K562 (cell line): ENCODE results near the gene SPNS1. TPM values are rescaled to one million over a fixed set of nuclear protein-coding genes. Genes with fewer than 3 reads are reported as not detected.

ENCODE experiments used
- ADNP ChIP-seq: fragments of 200-800 bp; sonication (Bioruptor generic); IDR thresholded peaks from 2 replicates; pipeline ENCODE4 v1.6.1; 2016; ENCODE audit warnings: missing genetic modification characterization, missing compliant biosample characterization
- ETS2 ChIP-seq: IDR thresholded peaks from 2 replicates; pipeline ENCODE4 v1.6.1; 2016; ENCODE audit warnings: borderline replicate concordance, missing genetic modification characterization, mild to moderate bottlenecking, moderate library complexity, missing compliant biosample characterization; ENCODE audit not compliant: poor library complexity, severe bottlenecking
- FOXA3 ChIP-seq, 2 experiments: fragments of 450-650 bp in 1 of 2; sonication (generic) in 1 of 2; formaldehyde crosslinking; IDR thresholded peaks in 1 of 2; conservative IDR thresholded peaks in 1 of 2; 2 replicates each; pipeline versions ENCODE4 v1.4.0 to v1.8.0; 2020 to 2022; ENCODE audit warnings: mild to moderate bottlenecking in 2 of 2, missing genetic modification reagents in 1 of 2
- HMGN3 ChIP-seq: IDR thresholded peaks from 2 replicates; pipeline ENCODE4 v1.6.1; 2011; ENCODE audit warnings: borderline replicate concordance, low read depth, mild to moderate bottlenecking, mixed read lengths, low read length; ENCODE audit not compliant: insufficient read length; ENCODE audit errors: extremely low read depth
- HNRNPH1 ChIP-seq: fragments of 200-400 bp; formaldehyde crosslinking; optimal IDR thresholded peaks from 2 replicates; pipeline ENCODE3; 2017; ENCODE audit warnings: low read depth, mild to moderate bottlenecking, low read length, moderate library complexity
- ILF3 ChIP-seq: fragments of 450-650 bp; IDR thresholded peaks from 2 replicates; pipeline ENCODE4 v1.6.1; 2018; ENCODE audit warnings: antibody characterized with exemption, mild to moderate bottlenecking, moderate library complexity, borderline replicate concordance
- L3MBTL2 ChIP-seq: fragments of 450-650 bp; IDR thresholded peaks from 2 replicates; pipeline ENCODE4 v1.6.1; 2016; ENCODE audit warnings: mild to moderate bottlenecking, moderate library complexity
- NEUROD1 ChIP-seq: fragments of 150-350 bp; IDR thresholded peaks from 2 replicates; pipeline ENCODE4 v1.6.1; 2014; ENCODE audit warnings: borderline replicate concordance, low read length, low read depth; ENCODE audit not compliant: partially characterized antibody
- NFRKB ChIP-seq: fragments of 450-650 bp; IDR thresholded peaks from 2 replicates; pipeline ENCODE4 v1.6.1; 2016; ENCODE audit warnings: low read depth
- NRF1 ChIP-seq, 2 experiments: fragments of 450-650 bp; IDR thresholded peaks in 1 of 2; conservative IDR thresholded peaks in 1 of 2; 2 replicates each; pipeline ENCODE4 v1.6.1; 2014; ENCODE audit warnings: mild to moderate bottlenecking in 2 of 2
- PTRF ChIP-seq: fragments of 450-650 bp; IDR thresholded peaks from 2 replicates; pipeline ENCODE4 v1.6.1; 2016; ENCODE audit warnings: mild to moderate bottlenecking, missing genetic modification characterization, missing compliant biosample characterization
- RBFOX2 ChIP-seq: fragments of 200-400 bp; formaldehyde crosslinking; IDR thresholded peaks from 2 replicates; pipeline ENCODE4 v1.6.1; 2017; ENCODE audit warnings: low read depth, mild to moderate bottlenecking, low read length, moderate library complexity
- SAP30 ChIP-seq: fragments of 200-600 bp; sonication (generic); IDR thresholded peaks from 2 replicates; pipeline ENCODE4 v1.6.1; 2012; ENCODE audit warnings: borderline replicate concordance, low read depth, mild to moderate bottlenecking, moderate library complexity, low read length, control low read depth, inconsistent platforms; ENCODE audit not compliant: insufficient read depth, poor library complexity, severe bottlenecking
- SMAD2 ChIP-seq: fragments of 150-350 bp; IDR thresholded peaks from 2 replicates; pipeline ENCODE4 v1.6.1; 2014; ENCODE audit warnings: low read depth, mild to moderate bottlenecking, low read length
- SNAPC5 ChIP-seq: fragments of 250-450 bp; sonication (Bioruptor Pico); IDR thresholded peaks from 2 replicates; pipeline ENCODE4 v1.8.0; 2021; ENCODE audit warnings: moderate library complexity, mild to moderate bottlenecking, inconsistent platforms
- SOX6 ChIP-seq: fragments of 450-650 bp; IDR thresholded peaks from 2 replicates; pipeline ENCODE4 v1.6.1; 2014; ENCODE audit warnings: mild to moderate bottlenecking
- SRSF1 ChIP-seq: fragments of 200-400 bp; formaldehyde crosslinking; IDR thresholded peaks from 2 replicates; pipeline ENCODE4 v1.6.1; 2017; ENCODE audit warnings: mild to moderate bottlenecking, low read depth, low read length, moderate library complexity
- ZBTB34 ChIP-seq: fragments of 250-450 bp; sonication (Bioruptor Pico); IDR thresholded peaks from 2 replicates; pipeline ENCODE4 v1.8.0; 2021; ENCODE audit warnings: mild to moderate bottlenecking, moderate library complexity
- ZFX ChIP-seq: sonication (generic); formaldehyde crosslinking; IDR thresholded peaks from 2 replicates; pipeline ENCODE4 v1.8.0; 2022; ENCODE audit warnings: mild to moderate bottlenecking, missing genetic modification reagents, moderate library complexity
- ZNF146 ChIP-seq: IDR thresholded peaks from one replicate; pipeline ENCODE4 v1.6.1; 2018; ENCODE audit warnings: missing compliant biosample characterization; ENCODE audit not compliant: unreplicated experiment
- ZNF184 ChIP-seq: sonication (generic); formaldehyde crosslinking; IDR thresholded peaks from 2 replicates; pipeline ENCODE4 v1.5.0; 2020; ENCODE audit warnings: missing genetic modification reagents
- ZNF347 ChIP-seq: fragments of 450-650 bp; formaldehyde crosslinking; IDR thresholded peaks from 2 replicates; pipeline ENCODE4 v1.4.0; 2020; ENCODE audit warnings: low read depth, mild to moderate bottlenecking, moderate library complexity
- ZNF398 ChIP-seq: fragments of 250-450 bp; sonication (Bioruptor Pico); IDR thresholded peaks from 2 replicates; pipeline ENCODE4 v1.8.0; 2021; ENCODE audit warnings: moderate library complexity, mild to moderate bottlenecking, inconsistent platforms
- ZNF561 ChIP-seq: fragments of 450-650 bp; formaldehyde crosslinking; conservative IDR thresholded peaks from 2 replicates; pipeline ENCODE4 v1.4.0; 2020; ENCODE audit warnings: mild to moderate bottlenecking, moderate library complexity
- polyA plus RNA-seq, 8 experiments: library from polyadenylated mRNA; depleted of rRNA in 4 of 8; stranded (reverse) in 5 of 8; unstranded in 3 of 8; fragments of >200 nt; fragmentation: Nextera tagmentation in 2 of 8; fragmentation: Illumina TruSeq in 1 of 8; extraction: Ambion mirVana in 2 of 8; extraction: Trizol in 1 of 8; gene quantifications; 2 replicates each; pipeline versions ENCODE4 v1.2.1 to v1.2.3, GENCODE V29; 2011 to 2014; ENCODE audit warnings: inconsistent platforms in 1 of 8, missing spikeins in 1 of 8
- total RNA-seq, 7 experiments: library from RNA; depleted of rRNA in 6 of 7; stranded (reverse); fragments of >200 nt in 6 of 7; fragmentation: Illumina TruSeq in 2 of 7; extraction: Trizol in 2 of 7; gene quantifications; 2 replicates each; pipeline versions ENCODE4 v1.2.1 to v1.2.3, GENCODE V29; 2011 to 2021; ENCODE audit warnings: low replicate concordance in 1 of 7

SPNS1 gene
- total and polyA plus RNA-seq, 9 of the 15 experiments (the other 6 are each of a cell fraction or from before 2014, with no cell fraction given) = 0.58 to 64.9 (median 13.7) TPM

GRCh38 chr16:28951410-28951943, 23.1 kb upstream of the SPNS1 start (continued):
- TF ChIP-seq ZBTB34 (CRISPR knock-in tag) = no peak
- TF ChIP-seq ZNF347 (CRISPR knock-in tag) = no peak
- no peak for TF ChIP-seq SRSF1
- no peak for TF ChIP-seq NFRKB
- no peak for TF ChIP-seq FOXA3 (CRISPR knock-in tag; conservative IDR thresholded peaks at IDR 0.05 in 1 of 2, IDR thresholded peaks at IDR 0.05 in 1 of 2)
- no peak for TF ChIP-seq PTRF (tag)
- no peak for TF ChIP-seq ZNF398
- TF ChIP-seq SMAD2 = no peak
- TF ChIP-seq NEUROD1 = no peak
- TF ChIP-seq HNRNPH1 = no peak
- no peak for TF ChIP-seq SAP30
- no peak for TF ChIP-seq SOX6
- TF ChIP-seq SNAPC5 (CRISPR knock-in tag) = no peak
- TF ChIP-seq HMGN3 = no peak
- no peak for TF ChIP-seq ILF3
- TF ChIP-seq ZNF146 (CRISPR knock-in tag) = no peak
- TF ChIP-seq ZNF184 (CRISPR knock-in tag) = no peak
- no peak for TF ChIP-seq ADNP
- no peak for TF ChIP-seq NRF1 (conservative IDR thresholded peaks at IDR 0.05 in 1 of 2, IDR thresholded peaks at IDR 0.05 in 1 of 2)
- TF ChIP-seq L3MBTL2 = no peak
- no peak for TF ChIP-seq ETS2 (tag)
- no peak for TF ChIP-seq ZNF561 (CRISPR knock-in tag)
- TF ChIP-seq ZFX (CRISPR knock-in tag) = 0 out of 2 replicates have a peak, but pooled peaks have one; percentile 7
- TF ChIP-seq RBFOX2 = peak; percentile 59
